ENCODE data around the gene ENTR1.

ENTR1 gene

DNA sequence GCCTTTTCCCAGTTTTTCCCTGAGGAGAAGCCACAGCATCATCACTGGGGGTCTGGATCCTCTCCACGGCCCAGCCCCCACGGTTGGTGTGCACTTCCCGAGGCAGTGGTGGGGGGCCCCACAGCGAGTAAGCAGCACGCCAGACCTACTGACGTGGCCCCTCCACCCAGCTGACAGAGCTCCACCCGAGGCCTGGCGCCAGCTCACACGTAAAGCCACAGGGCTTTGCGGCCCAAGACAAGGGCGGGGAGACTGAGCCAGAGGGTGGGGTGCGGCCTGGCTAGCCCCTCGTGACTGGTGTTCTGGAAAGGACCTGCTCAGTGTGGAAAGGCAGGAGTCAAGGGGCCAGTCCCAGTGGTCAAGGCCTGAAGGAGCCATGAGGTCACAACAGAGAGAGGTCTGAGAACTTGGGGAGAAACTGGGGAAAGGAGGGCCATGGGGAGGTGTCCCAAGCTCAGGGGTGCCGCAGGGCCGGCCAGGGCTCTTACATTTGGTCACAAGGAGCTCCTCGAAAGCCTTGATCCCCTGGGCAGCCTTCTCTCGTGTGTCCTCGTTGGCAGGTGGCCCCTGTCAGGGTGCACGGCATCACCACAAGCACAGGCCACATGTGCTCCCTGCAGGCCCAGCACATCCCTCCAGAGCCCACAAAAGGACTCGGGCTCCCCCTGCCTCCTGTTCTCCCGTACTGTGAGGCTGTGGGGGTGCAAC, 15.9 kb downstream of the ENTR1 start:
- FAIRE-seq, result no peak

DNA sequence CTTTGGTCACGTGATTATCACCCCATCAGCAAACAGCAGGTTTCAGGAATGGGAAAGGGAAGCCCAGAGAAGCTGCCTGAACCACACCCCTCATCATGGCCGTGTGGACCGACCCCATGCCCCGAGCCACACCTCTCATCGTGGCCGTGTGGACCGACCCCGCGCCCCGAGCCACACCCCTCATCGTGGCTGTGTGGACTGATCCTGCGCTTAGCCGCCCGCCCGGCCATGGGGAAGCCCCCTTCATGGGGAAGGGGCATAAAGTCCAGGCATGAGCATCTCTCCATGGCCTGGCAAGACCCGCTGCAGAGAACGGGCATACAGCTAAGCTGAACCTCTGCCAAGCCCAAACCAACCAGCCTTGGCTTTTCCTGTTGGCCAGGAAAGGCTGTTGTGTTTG, 16.9 kb downstream of the ENTR1 start:
- FAIRE-seq, result no peak

DNA sequence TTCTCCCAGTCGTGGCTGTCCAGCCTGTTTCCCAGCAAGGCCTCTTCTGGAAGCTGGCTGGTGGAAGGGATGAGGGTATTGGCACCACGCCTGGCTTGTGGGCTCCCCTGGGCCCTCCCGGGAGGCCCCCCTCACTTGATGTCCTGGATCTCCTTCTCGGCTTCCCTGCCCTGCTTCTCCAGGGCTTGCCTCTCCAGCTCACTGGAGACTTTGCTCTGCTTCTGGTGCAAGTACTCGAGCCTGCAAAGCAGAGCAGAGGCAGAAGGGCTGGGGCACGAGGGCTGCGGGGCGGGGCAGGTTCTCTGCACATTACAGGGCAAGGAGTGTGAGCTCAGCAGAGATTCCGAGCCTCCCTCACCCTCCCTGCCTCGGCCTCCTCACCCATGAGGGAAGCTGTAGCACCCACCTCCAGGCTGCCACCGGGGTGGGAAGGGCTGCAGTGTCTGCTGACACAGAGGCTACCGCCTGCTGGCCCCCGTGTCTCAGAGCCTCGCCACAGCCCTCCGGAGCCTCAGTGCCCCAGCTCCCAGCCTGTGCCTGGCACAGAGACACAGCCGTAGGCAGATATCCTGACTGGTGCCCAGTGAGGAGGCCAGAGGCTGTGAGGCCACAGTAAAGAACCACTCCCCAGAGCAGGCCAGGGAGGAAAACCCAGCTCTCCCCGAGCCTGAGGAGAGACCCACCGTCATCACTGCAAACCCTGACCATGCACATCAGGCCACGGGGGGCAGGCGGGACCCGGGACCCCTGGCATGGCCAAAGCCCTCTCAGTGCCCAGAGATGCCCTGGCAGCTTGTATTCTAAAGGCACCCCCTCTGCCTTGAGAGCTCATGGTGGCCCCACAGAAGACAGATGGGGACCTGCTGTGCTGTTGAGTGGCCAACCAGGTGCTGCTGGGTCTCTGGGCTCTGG, 17.6 kb downstream of the ENTR1 start:
- no peak for FAIRE-seq

DNA sequence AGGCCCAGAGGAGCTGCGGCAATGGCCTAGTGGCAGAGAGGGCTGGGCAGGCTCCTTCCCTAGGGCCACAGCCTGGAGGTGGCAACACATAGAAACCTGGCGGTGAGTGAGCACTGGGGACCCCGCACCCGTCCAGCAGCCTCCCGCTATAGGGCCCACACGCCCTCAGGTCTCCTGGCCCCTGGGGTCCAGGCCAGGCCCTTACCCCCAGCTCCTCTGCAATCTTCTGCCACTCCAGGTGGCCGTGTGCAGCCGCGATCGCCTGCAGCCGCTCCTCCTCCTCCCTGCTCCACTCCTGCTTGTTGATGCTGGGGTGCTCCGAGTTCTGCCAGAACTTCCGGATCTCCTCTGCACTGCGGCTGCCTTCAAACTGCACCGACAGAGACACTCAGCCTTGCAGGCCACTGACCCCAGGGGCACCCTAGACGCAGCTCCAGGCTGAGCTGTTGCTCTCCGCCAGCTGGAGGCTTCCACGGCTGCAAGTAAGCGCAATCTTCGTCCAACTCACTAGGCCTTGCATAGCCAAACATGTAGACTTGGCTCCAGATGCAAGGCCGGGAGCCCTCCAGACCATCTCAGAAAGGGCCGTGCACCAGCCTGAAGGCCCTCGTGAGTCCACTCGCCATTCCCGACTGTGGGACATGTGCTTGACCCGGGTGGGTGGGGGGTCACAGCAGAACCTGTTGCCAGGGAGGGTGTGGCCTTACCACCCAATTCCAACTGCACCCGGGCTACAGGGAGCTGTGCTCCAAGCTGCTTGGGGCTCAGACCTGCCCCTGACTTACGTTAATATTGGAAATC, 18.5 kb downstream of the ENTR1 start:
- FAIRE-seq, result no peak

DNA sequence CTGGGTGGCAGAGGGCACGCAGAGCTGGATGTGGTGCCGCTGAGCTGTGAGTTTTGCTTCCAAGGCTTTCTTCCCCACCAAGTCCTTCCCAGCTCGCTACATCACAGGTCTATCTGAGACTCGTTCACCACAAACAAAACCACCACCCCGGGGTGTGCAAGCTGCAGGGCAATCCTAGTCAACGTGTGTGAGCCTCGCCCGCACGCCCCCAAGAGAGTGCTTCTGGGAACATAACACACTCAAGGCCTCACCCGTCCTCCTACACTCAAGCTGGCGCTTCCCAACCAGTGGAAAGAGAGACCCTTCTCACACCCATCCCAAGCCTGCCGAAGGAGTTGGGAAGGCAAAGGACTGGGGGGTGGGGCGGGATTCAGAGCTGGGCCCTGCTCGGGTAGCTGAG, 21.0 kb downstream of the ENTR1 start:
- FAIRE-seq, result no peak

DNA sequence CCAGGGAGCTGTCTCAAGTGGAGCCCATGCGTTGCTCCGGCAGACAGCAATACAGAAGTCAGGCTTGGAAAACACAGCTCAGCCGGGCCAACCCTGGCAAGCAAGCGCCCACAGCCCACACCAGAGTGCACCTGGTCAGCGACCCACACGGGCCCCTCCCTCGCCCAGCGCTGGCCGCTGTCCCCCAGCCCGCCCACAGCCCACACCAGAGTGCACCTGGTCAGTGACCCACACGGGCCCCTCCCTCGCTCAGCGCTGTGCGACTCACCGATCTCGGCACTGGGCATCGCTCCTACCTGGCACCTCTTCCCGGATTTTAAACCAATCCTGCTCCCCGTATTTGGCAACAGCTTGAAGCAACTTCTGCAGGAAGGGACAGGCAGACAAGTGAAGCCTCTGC, 23.2 kb downstream of the ENTR1 start:
- FAIRE-seq, result no peak

DNA sequence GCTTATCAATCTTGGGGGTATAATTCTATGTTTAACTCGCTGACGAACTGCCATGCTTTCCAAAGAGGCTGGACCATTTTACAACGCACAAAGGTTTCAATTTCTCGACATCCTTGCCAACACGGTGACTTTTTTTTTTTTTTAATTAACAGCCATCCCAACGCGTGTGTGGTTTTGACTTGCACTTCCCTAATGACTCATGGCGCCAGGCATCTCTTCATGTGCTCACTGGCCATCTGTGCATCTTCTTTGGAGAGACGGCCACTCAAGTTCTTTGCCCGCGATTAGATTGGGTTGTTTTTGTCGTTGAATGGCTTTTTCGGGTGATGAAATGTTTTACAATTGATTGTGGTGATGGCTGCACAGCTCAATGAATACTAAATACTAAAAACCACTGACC, 24.4 kb downstream of the ENTR1 start:
- peak; percentile 9 for FAIRE-seq

DNA sequence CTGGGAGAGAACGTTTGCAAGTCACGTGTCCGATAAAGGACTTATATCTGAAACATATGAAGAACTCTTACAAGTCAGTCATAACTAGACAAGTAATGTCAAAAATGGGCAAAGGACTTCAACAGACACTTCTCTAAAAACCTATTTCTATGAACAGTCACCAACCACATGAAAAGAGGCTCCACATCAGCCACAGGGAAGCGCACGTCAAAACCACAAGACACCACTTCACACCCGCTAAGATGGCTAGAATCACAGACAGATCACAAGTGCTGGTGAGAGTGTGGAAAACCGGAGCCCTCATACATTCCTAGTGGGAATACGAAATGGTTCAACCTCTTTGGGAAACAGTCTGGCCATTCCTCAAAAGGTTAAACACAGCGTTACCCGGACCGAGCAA, 25.4 kb downstream of the ENTR1 start:
- FAIRE-seq, result no peak

DNA sequence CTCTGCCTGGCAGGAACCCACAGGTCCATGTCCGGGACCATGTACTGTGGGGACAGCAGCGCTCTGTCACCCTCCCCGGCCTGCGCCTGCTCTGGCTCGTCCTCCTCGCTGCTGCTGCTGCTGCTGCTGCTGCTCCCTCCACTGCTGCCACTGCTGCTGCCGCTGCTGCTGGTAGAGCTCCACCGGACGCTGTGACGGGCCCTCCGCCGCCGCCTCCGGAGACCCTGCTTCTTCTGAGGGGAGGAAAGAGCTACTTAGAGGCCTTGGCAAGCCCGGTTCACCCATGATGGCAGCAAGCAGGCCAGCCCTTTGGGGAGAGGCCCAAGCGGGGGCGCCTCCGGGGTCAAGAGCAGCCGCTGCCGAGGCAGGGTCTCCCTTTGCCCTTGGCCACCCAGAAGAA, 27.0 kb downstream of the ENTR1 start:
- FAIRE-seq, result no peak

DNA sequence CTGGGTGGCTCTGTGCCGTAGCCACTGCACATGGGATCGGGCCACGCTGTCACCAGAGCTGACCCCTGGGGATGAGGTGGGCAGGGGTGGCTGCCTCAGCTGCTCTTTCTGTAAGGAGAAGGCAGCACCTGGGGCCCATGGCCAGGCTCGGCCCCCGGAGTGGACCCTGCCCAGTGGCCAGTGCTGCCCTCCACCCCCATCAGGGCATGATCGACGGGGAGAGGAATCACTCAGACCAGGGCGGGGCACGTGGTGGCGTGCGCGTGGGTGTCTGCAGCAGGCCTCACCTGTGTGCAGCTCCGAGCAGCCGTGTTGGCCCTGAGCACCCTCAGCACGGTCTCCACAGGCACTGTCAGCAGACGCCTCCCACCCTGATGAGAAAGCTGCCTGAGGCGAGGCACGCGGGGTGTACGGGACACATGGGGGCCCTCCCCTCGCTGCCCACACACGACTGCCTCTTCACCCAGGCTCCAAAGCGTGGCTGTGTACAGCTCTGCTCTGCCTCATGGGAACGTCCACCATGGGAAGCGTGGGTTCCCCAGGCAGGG, 28.4 kb downstream of the ENTR1 start:
- no peak for FAIRE-seq

DNA sequence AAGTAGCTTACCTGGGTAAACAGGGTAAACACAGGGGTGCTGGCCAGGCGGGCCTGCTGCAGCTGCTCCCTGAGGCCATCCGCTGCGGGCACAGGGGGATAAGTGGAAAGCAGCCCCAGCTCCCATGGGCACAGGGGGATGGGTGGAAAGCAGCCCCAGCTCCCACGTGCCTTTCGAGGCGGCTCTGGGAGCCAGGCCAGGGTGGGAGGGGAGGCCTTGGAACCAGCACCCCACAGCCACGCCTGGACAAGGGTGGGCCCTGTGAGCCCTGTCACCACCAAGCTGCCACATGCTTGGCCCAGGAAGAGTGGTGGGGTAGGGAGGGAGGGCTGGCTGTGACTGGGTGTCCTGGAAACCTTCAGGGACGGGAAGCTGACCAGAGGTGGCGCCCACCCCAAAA, 29.1 kb downstream of the ENTR1 start:
- no peak for FAIRE-seq

DNA sequence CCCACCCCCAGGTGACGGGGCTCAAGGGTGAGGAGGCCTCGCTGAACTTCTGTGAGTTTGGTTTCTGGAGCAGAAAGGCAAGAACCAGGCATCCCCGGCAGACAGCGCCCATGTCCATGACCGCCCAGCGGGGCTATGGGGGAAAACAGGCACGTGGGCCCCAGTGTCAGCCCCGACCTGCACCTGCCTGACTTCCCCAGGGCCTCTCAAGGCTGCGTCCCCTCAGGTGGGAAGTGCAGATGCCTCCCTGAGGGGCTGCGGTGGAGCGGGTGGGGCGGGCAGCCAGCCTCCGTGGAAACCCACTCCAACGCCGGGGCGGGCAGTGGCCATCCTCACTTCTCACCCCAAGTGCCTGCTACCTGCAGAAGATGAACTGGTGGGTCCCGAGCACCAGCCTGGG, 30.0 kb downstream of the ENTR1 start:
- no peak for FAIRE-seq

DNA sequence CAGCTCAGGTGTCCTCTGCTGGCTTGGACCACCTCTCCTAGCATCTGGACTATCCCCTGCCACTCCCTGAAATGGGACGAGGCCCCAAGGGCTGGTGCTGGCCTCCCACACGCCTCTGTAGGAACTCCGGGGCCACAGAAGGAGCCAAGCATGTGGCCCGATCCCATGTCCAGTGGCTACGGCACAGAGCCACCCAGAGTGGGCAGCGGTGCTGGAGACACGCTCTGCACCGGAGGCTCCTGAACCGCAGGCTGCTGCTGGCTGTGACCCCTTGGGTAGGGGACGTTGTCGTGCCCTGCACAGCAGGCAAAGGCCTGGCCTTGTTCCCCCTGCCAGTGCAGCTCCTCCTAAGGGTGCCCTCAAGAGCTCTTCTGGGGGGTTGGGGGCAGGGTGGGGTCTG, 30.5 kb downstream of the ENTR1 start:
- no peak for FAIRE-seq

DNA sequence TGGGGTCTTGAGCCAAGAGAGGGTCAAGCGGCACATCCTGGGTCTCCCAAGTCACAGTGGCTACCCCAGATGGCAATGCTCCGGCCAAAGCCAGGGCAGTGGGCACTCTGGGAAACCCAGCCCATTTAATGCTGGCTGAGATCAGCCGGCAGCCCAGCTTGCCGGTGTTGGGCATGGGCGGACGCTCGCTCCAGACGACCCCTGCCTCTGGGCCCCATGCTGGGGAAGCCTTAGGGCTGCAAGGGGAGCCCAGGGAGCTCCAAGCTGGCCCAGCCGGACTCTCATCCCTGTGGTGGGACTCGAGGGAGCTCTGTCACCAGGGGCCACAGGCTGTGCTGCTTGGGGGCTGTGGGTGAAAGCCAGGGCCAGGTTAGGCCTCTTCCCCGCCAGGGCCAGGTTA, 31.0 kb downstream of the ENTR1 start:
- FAIRE-seq, result no peak

DNA sequence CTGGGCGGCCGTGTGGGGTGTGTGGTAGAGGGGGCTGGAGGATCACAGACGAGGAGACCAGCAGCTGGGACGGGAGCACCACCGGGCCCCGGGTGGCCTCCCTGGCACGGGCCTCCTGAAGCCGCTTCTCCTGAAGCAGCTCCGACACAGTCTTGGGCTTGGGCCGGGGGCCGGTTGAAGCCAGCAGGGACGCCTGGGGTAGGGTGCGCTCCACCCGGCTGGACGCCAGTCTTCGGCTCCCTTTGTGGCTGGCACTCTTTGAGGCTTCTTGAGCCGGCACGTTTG, 31.5 kb downstream of the ENTR1 start:
- FAIRE-seq, result no peak

DNA sequence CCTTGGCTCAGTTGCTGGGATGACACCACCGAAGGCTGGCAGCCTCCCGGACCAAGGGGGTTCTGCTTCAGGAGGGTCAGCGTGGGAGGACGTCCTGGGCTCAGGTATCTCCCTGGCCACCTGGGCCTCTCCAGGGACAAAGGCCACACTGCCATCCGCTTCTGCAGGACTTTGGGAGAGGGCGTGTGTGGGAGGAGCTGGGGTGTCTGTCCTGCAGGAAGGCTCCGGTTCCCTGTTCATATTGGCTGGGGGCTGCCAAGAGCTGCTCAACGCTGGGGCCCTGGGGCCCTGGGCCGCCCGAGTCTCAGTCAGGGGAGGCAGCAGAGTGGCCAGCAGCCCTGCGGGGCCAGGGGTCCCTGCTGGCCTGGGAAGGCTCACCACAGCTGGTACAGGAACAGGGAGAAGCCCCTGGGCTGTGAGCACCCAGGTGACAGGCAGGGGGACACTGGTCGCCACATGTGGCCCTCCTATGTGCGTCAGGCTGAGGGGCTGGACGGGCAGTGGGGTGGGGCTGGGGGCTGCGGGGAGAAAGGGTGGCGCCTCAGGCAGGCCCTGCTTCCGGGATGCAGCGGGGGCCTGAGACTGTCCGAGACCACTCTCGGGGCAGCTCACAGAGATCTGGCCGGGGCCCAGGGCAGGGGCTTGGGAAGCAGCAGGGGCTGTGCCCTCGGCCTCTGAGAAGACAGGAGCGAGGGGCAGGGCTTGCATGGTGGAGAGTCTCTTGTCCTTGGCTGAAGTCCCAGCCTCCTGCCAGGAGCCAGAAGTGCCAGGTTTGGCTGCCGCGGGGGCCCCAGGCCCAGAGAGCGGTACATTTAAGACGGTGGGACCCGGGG, 32.0 kb downstream of the ENTR1 start:
- FAIRE-seq, result no peak

DNA sequence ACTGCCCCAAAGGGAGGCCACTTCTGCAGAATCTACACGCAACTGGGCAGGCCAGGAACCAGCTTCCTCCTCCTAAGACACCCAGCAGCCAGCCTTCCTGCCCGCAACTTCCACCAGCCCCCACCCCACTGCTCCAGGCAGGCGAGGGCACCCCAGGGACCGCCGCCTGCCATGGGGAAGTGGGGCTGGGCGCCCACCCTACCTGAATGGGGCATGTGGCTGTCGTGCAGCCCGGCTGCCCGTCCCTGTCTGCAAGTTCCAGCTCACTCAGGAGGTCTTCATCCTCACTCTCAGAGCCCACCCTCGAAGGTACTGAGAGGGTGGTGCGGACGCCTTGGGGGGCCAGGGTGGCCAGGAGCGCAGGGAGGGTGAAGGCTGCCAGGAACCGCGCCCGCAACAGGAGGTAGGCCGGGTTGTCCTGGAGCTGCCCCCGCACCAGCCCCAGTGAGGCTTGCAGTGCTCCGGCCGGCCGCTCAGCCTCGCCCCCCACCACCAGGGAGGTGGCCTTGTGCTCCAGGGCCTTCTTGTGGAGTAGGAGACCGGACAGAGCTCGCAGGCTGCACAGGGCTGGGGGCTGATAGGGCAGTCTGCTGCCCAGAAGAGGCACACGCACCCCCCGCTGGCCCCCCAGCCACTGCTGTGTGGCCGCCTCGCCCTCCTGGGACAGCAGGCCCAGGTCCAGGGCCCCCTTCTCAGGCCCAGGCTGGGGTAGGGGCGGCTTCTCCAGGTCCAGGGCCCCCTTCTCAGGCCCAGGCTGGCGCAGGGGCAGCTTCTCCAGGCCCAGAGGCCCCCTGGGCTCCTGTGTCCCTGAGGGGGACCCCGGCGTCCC, 32.9 kb downstream of the ENTR1 start:
- FAIRE-seq, result no peak

DNA sequence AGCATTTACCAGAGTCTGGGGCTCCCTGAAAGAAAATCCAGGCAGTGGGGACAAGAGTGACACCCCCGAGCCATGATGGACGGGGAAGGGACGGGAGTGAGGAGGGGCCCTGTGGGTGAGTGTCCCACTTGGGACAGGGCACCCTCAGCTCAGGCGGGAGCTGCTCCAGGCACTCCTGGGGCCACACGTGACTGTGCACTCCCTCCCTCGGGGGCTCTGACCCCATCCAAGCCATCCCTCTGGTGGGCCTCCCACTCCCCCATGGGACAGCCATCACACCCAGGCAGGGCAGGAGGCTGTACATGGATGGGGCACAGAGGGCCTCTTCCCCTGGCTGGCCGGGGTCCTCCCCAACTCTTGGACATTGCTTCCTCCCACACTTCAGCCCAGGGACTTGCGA, 34.0 kb downstream of the ENTR1 start:
- no peak for FAIRE-seq

DNA sequence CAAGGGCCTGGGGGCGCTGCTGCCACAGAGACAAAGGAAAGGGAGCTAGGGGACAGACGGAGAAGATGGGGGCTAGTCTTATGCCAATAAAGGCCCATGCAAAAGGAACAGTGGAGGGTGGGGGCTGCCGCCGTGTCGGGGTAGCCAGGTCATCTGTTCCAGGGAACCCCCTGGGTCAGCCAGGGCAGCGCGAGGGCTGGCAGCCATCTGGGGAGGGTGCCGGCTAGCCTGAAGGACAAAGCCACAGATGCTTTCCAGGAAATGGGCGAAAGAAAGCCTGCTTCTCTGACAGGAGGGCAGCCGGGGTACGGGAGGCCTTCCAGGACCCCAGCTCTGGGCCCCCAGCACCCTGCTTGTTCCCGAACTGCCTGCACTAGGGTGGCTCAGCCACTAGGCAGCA, 35.3 kb downstream of the ENTR1 start:
- no peak for FAIRE-seq

DNA sequence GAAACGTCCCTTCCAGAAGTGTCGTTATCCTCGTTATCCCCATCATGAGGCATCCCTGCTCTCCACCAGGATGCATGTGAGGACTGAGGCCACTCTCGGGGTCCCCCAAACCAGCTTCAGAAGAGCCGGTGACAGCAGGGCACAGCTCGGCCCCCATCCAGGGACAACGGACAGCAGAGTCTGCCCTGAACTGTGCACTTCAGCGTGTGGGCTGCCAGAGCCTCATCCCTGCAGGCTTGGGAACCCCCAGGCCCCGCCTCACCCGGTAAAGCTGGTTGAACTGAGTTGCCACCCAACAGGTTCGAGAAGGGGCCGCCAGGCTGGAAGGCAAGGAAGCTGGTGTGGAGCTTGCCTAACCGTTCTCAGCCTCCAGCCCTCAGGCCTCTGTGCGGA, 36.2 kb downstream of the ENTR1 start:
- no peak for FAIRE-seq

DNA sequence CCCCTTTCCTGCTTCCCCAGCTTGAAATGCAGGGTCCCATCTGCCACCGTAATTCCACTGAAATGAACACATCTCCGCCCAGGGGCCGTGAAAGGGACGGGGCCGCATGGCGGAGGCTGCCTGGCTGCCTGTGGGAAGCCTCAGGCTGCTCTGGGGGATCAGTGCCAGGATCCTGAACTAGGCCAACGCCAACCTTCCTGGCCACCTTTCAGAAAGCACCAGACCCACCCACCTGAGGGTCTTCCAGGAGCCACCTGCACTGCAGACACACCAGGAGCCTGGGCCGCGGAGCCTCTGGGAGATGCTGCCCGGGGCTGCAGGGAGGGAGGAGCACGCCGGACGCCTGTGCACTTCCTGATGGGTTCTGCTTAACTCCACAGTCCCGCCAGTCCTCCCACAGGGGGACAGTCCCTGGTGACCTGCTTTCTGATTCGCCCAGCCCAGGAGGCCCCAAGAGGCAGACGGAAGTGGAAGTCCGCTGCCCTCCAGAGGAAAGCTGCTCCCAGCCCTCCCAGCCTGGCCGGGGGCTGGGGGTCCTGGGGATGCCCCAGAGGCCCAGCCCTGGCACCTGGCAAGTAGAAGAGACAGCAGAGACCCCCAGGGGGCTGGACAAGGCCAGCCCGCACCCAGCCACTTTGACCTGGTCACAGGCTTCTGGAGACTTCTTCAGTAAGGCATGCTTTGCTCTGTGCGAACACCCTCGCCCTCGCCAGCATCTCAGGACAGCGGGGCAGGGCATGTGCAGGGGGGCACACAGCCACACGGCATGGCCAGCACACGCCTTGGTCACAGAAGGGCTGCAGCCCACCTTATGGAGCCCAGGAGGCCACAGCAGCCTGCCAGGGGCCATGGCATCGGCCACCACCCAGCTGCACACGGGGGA, 36.9 kb downstream of the ENTR1 start, which contains the start of gene CARD9:
CARD9 (minus strand) TSS at position 370 of the 883 bp plus-strand sequence. CDS start 1,591 bp downstream, outside the sequence.
- FAIRE-seq, result no peak
